ENCODE data around the gene CKAP5. TPM values are rescaled to one million over a fixed set of nuclear protein-coding genes. Genes with fewer than 3 reads are reported as not detected.

Gene CKAP5
- total RNA-seq (2021) = 172 and 190 TPM in 2 replicates
- long read RNA-seq, full-length matches to known transcripts = 9 of 160 reads
- long read RNA-seq, partial matches to known transcripts = 140 of 160 reads
- long read RNA-seq, other reads (novel, unspliced or antisense) = 11 of 160 reads

DNA sequence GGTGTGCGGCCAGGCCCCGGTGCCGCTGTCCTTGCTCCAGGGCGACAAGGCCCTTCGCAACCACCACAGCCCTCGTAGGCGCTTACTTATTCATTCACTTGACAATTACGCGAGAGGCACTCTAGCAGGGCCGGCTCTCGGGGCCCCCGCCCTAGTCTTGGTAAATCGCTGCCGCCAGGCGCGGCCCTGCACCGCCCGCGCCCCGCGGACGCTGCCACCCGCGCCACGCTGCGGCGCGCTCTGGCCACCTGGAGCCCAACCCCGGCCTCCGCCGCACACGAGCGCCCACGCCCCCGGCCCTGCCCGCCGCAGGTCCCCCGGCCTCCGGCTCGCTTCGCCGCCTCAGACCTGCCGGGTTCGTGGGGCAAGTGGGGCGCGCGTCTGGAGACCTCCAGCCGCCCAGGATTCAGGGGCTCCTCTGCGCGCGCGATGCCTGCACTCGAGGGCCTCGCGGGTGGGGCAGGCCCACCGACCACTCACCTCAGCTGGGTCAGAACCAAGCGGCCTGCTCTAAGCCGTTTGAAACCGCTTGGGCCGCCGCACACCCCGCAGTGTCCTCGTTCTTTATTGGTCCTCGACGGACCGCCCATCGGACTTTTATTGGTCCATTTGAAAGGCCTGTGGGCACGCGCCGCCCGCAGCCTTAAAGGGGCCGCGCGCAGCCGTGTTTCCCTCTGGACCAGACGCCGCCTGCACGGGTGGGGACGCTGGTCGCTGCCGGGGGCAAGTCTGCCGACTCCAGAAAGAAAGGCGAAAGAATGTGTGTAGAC lies at the start of gene CKAP5:
Gene CKAP5 (minus strand): TSS at position 541 of the 770 bp plus-strand sequence. CDS start 25,049 bp downstream, outside the sequence.
- Mint-ChIP-seq H3K9me3 (peaks cover 4 to 14% of the 10 kb centered on the region in 2 experiments; a peak in 3 of 5 replicates), H3K27me3 (ENCODE audit: low read depth) (peaks cover 6% of the 10 kb centered on the region; the same call in 1 of the 2 replicates), H3K4me1 (peaks cover 28 to 37% of the 10 kb centered on the region in 2 experiments), H3K27ac (peak within 1 kb of the TSS; percentile 3 to 98 (median 94)), H3K36me3 (ENCODE audit: insufficient read depth in 1 of 3, low read depth in 3 of 3) (peaks cover 8 to 26% (median 23%) of the 10 kb centered on the region in 3 experiments; a peak in 6 of 7 replicates), H3K4me3 (peak within 1 kb of the TSS; percentile 91 to 96)
- TF ChIP-seq, protein P1, sequence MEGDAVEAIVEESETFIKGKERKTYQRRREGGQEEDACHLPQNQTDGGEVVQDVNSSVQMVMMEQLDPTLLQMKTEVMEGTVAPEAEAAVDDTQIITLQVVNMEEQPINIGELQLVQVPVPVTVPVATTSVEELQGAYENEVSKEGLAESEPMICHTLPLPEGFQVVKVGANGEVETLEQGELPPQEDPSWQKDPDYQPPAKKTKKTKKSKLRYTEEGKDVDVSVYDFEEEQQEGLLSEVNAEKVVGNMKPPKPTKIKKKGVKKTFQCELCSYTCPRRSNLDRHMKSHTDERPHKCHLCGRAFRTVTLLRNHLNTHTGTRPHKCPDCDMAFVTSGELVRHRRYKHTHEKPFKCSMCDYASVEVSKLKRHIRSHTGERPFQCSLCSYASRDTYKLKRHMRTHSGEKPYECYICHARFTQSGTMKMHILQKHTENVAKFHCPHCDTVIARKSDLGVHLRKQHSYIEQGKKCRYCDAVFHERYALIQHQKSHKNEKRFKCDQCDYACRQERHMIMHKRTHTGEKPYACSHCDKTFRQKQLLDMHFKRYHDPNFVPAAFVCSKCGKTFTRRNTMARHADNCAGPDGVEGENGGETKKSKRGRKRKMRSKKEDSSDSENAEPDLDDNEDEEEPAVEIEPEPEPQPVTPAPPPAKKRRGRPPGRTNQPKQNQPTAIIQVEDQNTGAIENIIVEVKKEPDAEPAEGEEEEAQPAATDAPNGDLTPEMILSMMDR (conservative IDR thresholded peaks at IDR 0.05) = no peak
- H3K79me1 ChIP-seq (ENCODE audit: insufficient read depth, low read depth, low read length, poor library complexity, severe bottlenecking) = no peaks in the 10 kb centered on the region
- H2AFZ ChIP-seq (ENCODE audit: low read length) = no peak within 1 kb of the TSS
- H2BK20ac ChIP-seq (ENCODE audit: low read depth, low read length, poor library complexity, severe bottlenecking) = no peak within 1 kb of the TSS
- H2BK15ac ChIP-seq (ENCODE audit: low read depth, low read length) = no peak within 1 kb of the TSS
- no peak within 1 kb of the TSS for H4K5ac ChIP-seq (ENCODE audit: insufficient read length, low read depth, low read length)
- peaks cover 32% of the 10 kb centered on the region; the same call in 1 of the 2 replicates for H3K79me2 ChIP-seq (ENCODE audit: insufficient read depth, low read length)
- no peak within 1 kb of the TSS for H2AK5ac ChIP-seq (ENCODE audit: insufficient read length, low read length)
- no peak within 1 kb of the TSS for H4K91ac ChIP-seq (ENCODE audit: insufficient read length, low read depth, low read length)
- H2BK5ac ChIP-seq (ENCODE audit: insufficient read length, low read length) = no peak within 1 kb of the TSS
- H2BK12ac ChIP-seq (ENCODE audit: insufficient read length, low read depth, low read length) = no peak within 1 kb of the TSS
- no peak within 1 kb of the TSS for H3K4ac ChIP-seq (ENCODE audit: low read depth, low read length)
- no peaks in the 10 kb centered on the region for H3K23me2 ChIP-seq (ENCODE audit: insufficient read length, low read depth, low read length, poor library complexity, severe bottlenecking)
- no CpG with 5 or more reads among the region's 83 CpGs for WGBS (ENCODE audit: extremely low coverage, insufficient read length, low lambda C conversion rate)
- H3K27me3 ChIP-seq (ENCODE audit: insufficient read depth, low read length) = no peaks in the 10 kb centered on the region
- no peak within 1 kb of the TSS for H3K23ac ChIP-seq (ENCODE audit: insufficient read length, low read depth, low read length)
- peak within 1 kb of the TSS; percentile 63 for H3K4me2 ChIP-seq (ENCODE audit: insufficient read depth, insufficient read length, low read length)
- no peak within 1 kb of the TSS for H3K56ac ChIP-seq (ENCODE audit: insufficient read length, low read depth, low read length)
- H3K4me1 ChIP-seq (ENCODE audit: insufficient read depth, low read length) = no peaks in the 10 kb centered on the region
- H4K8ac ChIP-seq (replicated peaks; ENCODE audit: insufficient read length, low read depth, low read length) = no peak within 1 kb of the TSS
- no peak within 1 kb of the TSS for H3K27ac ChIP-seq (ENCODE audit: insufficient read length, low read depth, low read length)
- H3T11ph ChIP-seq (ENCODE audit: low read length) = no peak within 1 kb of the TSS
- no peaks in the 10 kb centered on the region for H4K20me1 ChIP-seq (ENCODE audit: control insufficient read depth, insufficient read depth, insufficient read length)
- H3K9ac ChIP-seq (ENCODE audit: extremely low read depth, insufficient read length, low read length) = peak within 1 kb of the TSS; percentile 53
- peak within 1 kb of the TSS; percentile 88 for H3K18ac ChIP-seq (ENCODE audit: insufficient read length, low read depth, low read length)
- peak; percentile 88 for DNase-seq
- H3K9me3 ChIP-seq (ENCODE audit: control insufficient read depth, low read depth, low read length) = no peaks in the 10 kb centered on the region
- H3K14ac ChIP-seq (ENCODE audit: insufficient read depth, low read length) = no peak within 1 kb of the TSS
- no peak within 1 kb of the TSS for H2BK120ac ChIP-seq (ENCODE audit: low read depth, low read length, poor library complexity, severe bottlenecking)
